CD4-positive, CD25-positive, alpha-beta regulatory T cell (primary cell): ENCODE measurements around the gene BORCS6. TPM values are rescaled to one million over a fixed set of nuclear protein-coding genes. Genes with fewer than 3 reads are reported as not detected.
A peak's percentile ranks its signal among the peaks of the same experiment; 100 is the strongest.

ENCODE experiments used
- ATAC-seq, 2 donors: fragments of 150-1000 bp; cut with Tn5 transposase; one replicate each; pipeline ENCODE4 v1.10.0; 2021; ENCODE audit warnings: low read depth in 2 of 2, moderate number of reproducible peaks in 2 of 2, moderate library complexity in 1 of 2
- DNase-seq, 3 donors: peaks; one replicate each; pipeline versions ENCODE4 v3.0.0 to v3.0.0-alpha.2; 2012 to 2022; ENCODE audit warnings: mixed read lengths in 1 of 3
- H3K27ac ChIP-seq: one replicate; pipeline ENCODE4 v1.7.0; 2013; ENCODE audit warnings: mild to moderate bottlenecking, low read length; ENCODE audit not compliant: insufficient read depth, poor library complexity, severe bottlenecking
- H3K27me3 ChIP-seq: one replicate; pipeline ENCODE4 v1.7.0; 2013; ENCODE audit warnings: low read length; ENCODE audit not compliant: control insufficient read depth, insufficient read depth
- H3K36me3 ChIP-seq: one replicate; pipeline ENCODE4 v1.7.0; 2013; ENCODE audit warnings: mild to moderate bottlenecking, low read length, moderate library complexity; ENCODE audit not compliant: control insufficient read depth, insufficient read depth
- H3K4me1 ChIP-seq: 2 replicates; pipeline ENCODE4 v1.7.0; 2013; ENCODE audit warnings: mild to moderate bottlenecking, low read length; ENCODE audit not compliant: insufficient read depth, control insufficient read depth, poor library complexity, severe bottlenecking
- H3K4me3 ChIP-seq: one replicate; pipeline ENCODE4 v1.7.0; 2013; ENCODE audit warnings: low read depth, mild to moderate bottlenecking, low read length, moderate library complexity
- H3K9me3 ChIP-seq, 2 experiments: 1 replicate in 1 of 2; 2 replicates in 1 of 2; pipeline ENCODE4 v1.7.0; 2013; ENCODE audit warnings: low read length in 2 of 2, mild to moderate bottlenecking in 1 of 2, moderate library complexity in 1 of 2; ENCODE audit not compliant: control insufficient read depth in 2 of 2
- H3K27ac Mint-ChIP-seq, 3 donors: one replicate each; pipeline ENCODE4 v1.8.0; 2020 to 2022; ENCODE audit warnings: mild to moderate bottlenecking in 3 of 3, mixed read lengths in 3 of 3, moderate library complexity in 2 of 3
- H3K27me3 Mint-ChIP-seq: one replicate; pipeline ENCODE4 v1.8.0; 2022; ENCODE audit warnings: mild to moderate bottlenecking, mixed read lengths
- H3K36me3 Mint-ChIP-seq: one replicate; pipeline ENCODE4 v1.8.0; 2020; ENCODE audit warnings: mixed read lengths
- H3K4me1 Mint-ChIP-seq, 4 donors: one replicate each; pipeline ENCODE4 v1.8.0; 2020 to 2022; ENCODE audit warnings: mixed read lengths in 4 of 4, mild to moderate bottlenecking in 1 of 4
- H3K4me3 Mint-ChIP-seq, 4 donors: one replicate each; pipeline ENCODE4 v1.8.0; 2020 to 2022; ENCODE audit warnings: mild to moderate bottlenecking in 4 of 4, mixed read lengths in 4 of 4, moderate library complexity in 3 of 4
- H3K9me3 Mint-ChIP-seq, 7 donors: one replicate each; pipeline ENCODE4 v1.8.0; 2020 to 2022; ENCODE audit warnings: mixed read lengths in 7 of 7, mild to moderate bottlenecking in 3 of 7, moderate library complexity in 2 of 7
- polyA plus RNA-seq, 4 donors: library from polyadenylated mRNA; unstranded; fragments of 300-500 nt; fragmentation: Illumina TruSeq; gene quantifications; one replicate each; pipeline ENCODE4 v1.2.3, GENCODE V29; 2021
- total RNA-seq: library from RNA; stranded (reverse); gene quantifications from one replicate; pipeline ENCODE4 v1.2.3, GENCODE V29; 2022

The BORCS6 gene
- total and polyA plus RNA-seq, 5 donors from 2014 or later = 10.1 to 29.9 (median 25.0) TPM

GRCh38 chr17:8159459-8160223 lies 30.3 kb downstream of the BORCS6 start:
- Histone ChIP-seq H3K27ac (peak overlapping the region; percentile 98), H3K36me3 (peaks cover 22% of the 10 kb centered on the region), H3K4me1 (peaks cover 80% of the 10 kb centered on the region), H3K4me3 (no peak overlapping the region), H3K9me3 (no peaks in the 10 kb centered on the region), H3K27me3 (no peaks in the 10 kb centered on the region)
- H3K9me3 Mint-ChIP-seq = peaks cover 0 to 1% (median 0%) of the 10 kb centered on the region in 7 donors
- H3K27ac Mint-ChIP-seq = peak overlapping the region; percentile 60 to 98 (median 97)
- peaks cover 25% of the 10 kb centered on the region for H3K36me3 Mint-ChIP-seq
- ATAC-seq (no peak), DNase-seq (no peak)
- H3K4me1 Mint-ChIP-seq = peaks cover 5 to 58% (median 33%) of the 10 kb centered on the region in 4 donors
- peak overlapping the region; percentile 74 to 96 (median 90) for H3K4me3 Mint-ChIP-seq
- H3K27me3 Mint-ChIP-seq = peaks cover 3% of the 10 kb centered on the region

DNA sequence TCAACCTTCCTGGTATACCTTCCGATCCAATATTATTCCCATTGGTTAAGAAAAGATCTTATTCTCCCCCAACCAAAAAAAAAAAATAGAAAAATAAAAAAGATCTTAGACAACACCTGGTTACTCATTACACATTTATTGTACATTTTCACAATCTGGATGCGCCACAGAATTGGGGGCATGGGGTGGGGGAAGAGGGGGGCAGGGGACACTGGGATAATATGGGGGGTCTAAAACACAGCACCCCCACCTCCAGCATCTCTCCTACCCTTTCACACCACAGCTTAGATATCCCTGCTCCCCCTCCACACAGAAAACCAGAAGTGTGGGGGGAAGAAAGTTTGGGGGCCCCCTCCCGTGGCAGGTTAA lies 31.0 kb downstream of the BORCS6 start:
- H3K4me3 Mint-ChIP-seq = peak overlapping the region; percentile 74 to 91 (median 81)
- peak overlapping the region in 2 of 3 donors; percentile 82 to 97 for H3K27ac Mint-ChIP-seq
- Histone ChIP-seq H3K9me3 (no peaks in the 10 kb centered on the region), H3K36me3 (peaks cover 22% of the 10 kb centered on the region), H3K27ac (peak overlapping the region; percentile 98), H3K4me1 (peaks cover 80% of the 10 kb centered on the region), H3K4me3 (no peak overlapping the region), H3K27me3 (no peaks in the 10 kb centered on the region)
- no peak for ATAC-seq
- peaks cover 0 to 1% (median 0%) of the 10 kb centered on the region in 7 donors for H3K9me3 Mint-ChIP-seq
- H3K4me1 Mint-ChIP-seq = peaks cover 7 to 52% (median 36%) of the 10 kb centered on the region in 4 donors
- peaks cover 3% of the 10 kb centered on the region for H3K27me3 Mint-ChIP-seq
- H3K36me3 Mint-ChIP-seq = peaks cover 25% of the 10 kb centered on the region
- no peak for DNase-seq

DNA sequence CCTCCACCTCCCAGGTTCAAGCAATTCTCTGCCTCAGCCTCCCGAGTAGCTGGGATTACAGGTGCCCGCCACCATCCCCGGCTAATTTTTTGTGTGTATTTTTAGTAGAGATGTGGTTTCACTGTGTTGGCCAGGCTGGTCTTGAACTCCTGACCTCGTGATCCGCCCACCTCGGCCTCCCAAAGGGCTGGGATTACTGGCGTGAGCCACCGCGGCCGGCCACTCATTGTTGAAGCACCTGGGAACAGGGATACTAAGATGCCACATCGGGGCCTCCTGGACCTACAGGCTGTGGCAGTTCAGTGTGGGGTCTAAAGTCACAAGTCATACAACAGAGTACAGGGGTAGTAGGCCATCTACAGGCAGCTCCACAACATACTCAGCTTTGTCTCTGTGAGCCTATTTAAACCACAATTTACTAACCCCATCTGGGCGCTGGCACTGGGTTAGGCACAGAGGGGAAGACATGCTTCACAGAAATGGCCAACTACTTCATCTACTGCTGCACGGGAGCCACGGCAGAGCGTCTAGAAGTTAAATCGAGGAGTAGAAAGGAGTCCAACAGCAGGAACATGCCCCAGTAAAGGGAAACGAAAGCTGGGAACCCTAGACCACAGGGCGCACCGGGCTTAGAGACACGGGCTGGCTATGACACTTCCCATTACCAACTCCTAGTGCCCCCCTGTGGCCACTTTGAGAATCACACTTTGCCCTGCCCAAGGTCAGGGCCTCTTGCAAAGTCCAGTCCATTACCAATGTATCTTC lies 31.5 kb downstream of the BORCS6 start:
- peak; percentile 78 to 86 (median 82) for DNase-seq
- peak overlapping the region; percentile 54 for H3K4me3 ChIP-seq
- H3K36me3 ChIP-seq = peaks cover 22% of the 10 kb centered on the region
- Mint-ChIP-seq H3K4me1 (peaks cover 8 to 49% (median 39%) of the 10 kb centered on the region in 4 donors), H3K27me3 (peaks cover 5% of the 10 kb centered on the region), H3K4me3 (peak overlapping the region; percentile 74 to 91 (median 81)), H3K27ac (peak overlapping the region in 2 of 3 donors; percentile 82 to 97), H3K36me3 (peaks cover 25% of the 10 kb centered on the region), H3K9me3 (peaks cover 0 to 1% (median 0%) of the 10 kb centered on the region in 7 donors)
- peak overlapping the region; percentile 98 for H3K27ac ChIP-seq
- ATAC-seq = peak in 1 of 2 donors; percentile 11
- H3K27me3 ChIP-seq = no peaks in the 10 kb centered on the region
- no peaks in the 10 kb centered on the region for H3K9me3 ChIP-seq
- H3K4me1 ChIP-seq = peaks cover 80% of the 10 kb centered on the region

- Histone ChIP-seq H3K4me1 (peaks cover 86% of the 10 kb centered on the region), H3K9me3 (no peaks in the 10 kb centered on the region), H3K4me3 (peak overlapping the region; percentile 94), H3K27ac (peak overlapping the region; percentile 100), H3K36me3 (peaks cover 25% of the 10 kb centered on the region), H3K27me3 (no peaks in the 10 kb centered on the region)
- ATAC-seq (peak; percentile 86 to 87), DNase-seq (peak; percentile 100)
- Mint-ChIP-seq H3K27ac (no peak overlapping the region), H3K4me3 (no peak overlapping the region), H3K36me3 (peaks cover 22% of the 10 kb centered on the region), H3K27me3 (peaks cover 11% of the 10 kb centered on the region), H3K4me1 (peaks cover 8 to 60% (median 48%) of the 10 kb centered on the region in 4 donors), H3K9me3 (peaks cover 0 to 1% (median 0%) of the 10 kb centered on the region in 7 donors)
Observed at GRCh38 chr17:8156246-8156992, 33.6 kb downstream of the BORCS6 start.

DNA sequence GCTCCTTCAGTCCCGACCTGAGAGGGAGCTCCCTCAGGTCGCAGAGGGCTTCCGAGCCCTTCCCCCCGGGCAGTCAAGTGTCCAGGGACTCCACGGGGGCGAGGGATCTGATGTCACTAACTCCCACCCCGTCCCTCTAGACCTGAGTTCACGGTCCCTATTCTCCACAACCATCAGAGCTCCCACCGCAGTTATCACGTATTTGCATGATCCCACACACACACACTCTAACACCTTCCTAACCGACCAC lies 34.1 kb downstream of the BORCS6 start:
- Mint-ChIP-seq H3K4me1 (peaks cover 8 to 57% (median 45%) of the 10 kb centered on the region in 4 donors), H3K4me3 (no peak overlapping the region), H3K27me3 (peaks cover 13% of the 10 kb centered on the region), H3K27ac (no peak overlapping the region), H3K36me3 (peaks cover 17% of the 10 kb centered on the region), H3K9me3 (peaks cover 0 to 1% (median 0%) of the 10 kb centered on the region in 7 donors)
- H3K36me3 ChIP-seq = peaks cover 20% of the 10 kb centered on the region
- H3K4me1 ChIP-seq = peaks cover 86% of the 10 kb centered on the region
- DNase-seq (no peak), ATAC-seq (no peak)
- H3K9me3 ChIP-seq = no peaks in the 10 kb centered on the region
- H3K27ac ChIP-seq = peak overlapping the region; percentile 100
- no peaks in the 10 kb centered on the region for H3K27me3 ChIP-seq
- H3K4me3 ChIP-seq = peak overlapping the region; percentile 94

DNA sequence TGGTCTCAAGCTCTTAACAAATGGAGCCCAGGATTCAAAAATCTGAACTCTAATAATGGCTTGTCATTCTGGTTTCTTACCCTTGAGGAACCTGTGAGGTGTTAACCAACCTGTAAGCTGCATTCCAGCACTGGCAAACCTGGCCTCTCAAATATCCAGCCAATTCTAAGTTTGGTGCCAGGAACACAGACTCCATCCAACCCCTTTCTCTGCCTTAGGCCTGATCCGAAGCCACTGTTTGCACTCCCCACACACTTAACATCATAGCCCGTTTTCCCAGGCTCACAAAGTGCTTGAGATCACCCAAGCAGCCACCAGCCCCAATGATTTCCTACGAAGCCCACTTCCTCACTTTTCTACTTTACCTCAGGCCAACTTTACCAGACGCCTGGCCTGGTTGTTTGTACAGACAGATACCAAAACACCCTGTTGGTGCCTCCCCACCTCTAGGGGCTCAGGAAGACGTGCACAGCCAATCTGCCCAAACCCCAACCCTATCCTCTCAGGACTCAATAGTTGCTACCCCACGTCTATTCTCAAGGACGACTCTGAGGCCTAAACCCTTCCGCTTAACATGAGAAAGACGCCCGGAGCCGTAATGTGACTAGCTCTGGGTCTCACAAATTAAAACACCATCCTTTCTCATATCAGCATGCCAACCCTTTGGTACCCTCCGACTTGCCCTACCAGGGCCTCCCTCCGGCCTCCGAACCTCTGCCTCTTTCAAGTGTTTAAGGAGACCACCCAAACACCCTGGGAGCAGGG lies 34.6 kb downstream of the BORCS6 start:
- ATAC-seq (no peak), DNase-seq (no peak)
- Histone ChIP-seq H3K4me1 (peaks cover 86% of the 10 kb centered on the region), H3K27me3 (no peaks in the 10 kb centered on the region), H3K4me3 (peak overlapping the region; percentile 94), H3K9me3 (no peaks in the 10 kb centered on the region), H3K27ac (peak overlapping the region; percentile 100), H3K36me3 (peaks cover 16% of the 10 kb centered on the region)
- no peak overlapping the region for H3K4me3 Mint-ChIP-seq
- peaks cover 12% of the 10 kb centered on the region for H3K36me3 Mint-ChIP-seq
- H3K27me3 Mint-ChIP-seq = peaks cover 13% of the 10 kb centered on the region
- peaks cover 8 to 57% (median 42%) of the 10 kb centered on the region in 4 donors for H3K4me1 Mint-ChIP-seq
- H3K9me3 Mint-ChIP-seq = no peaks in the 10 kb centered on the region
- no peak overlapping the region for H3K27ac Mint-ChIP-seq

- Histone ChIP-seq H3K27me3 (no peaks in the 10 kb centered on the region), H3K36me3 (peaks cover 17% of the 10 kb centered on the region), H3K4me3 (peak overlapping the region; percentile 94), H3K4me1 (peaks cover 85% of the 10 kb centered on the region), H3K9me3 (no peaks in the 10 kb centered on the region), H3K27ac (peak overlapping the region; percentile 100)
- ATAC-seq = no peak
- Mint-ChIP-seq H3K4me1 (peaks cover 8 to 56% (median 40%) of the 10 kb centered on the region in 4 donors), H3K27ac (no peak overlapping the region), H3K36me3 (peaks cover 6% of the 10 kb centered on the region), H3K27me3 (peaks cover 13% of the 10 kb centered on the region), H3K9me3 (peaks cover 0 to under 1% (median 0%) of the 10 kb centered on the region in 7 donors), H3K4me3 (no peak overlapping the region)
- DNase-seq = no peak
Observed at GRCh38 chr17:8154608-8155155, 35.3 kb downstream of the BORCS6 start.
